ENCODE measurements around the gene UBE2J2.
A peak's percentile ranks its signal among the peaks of the same experiment; 100 is the strongest.

Gene UBE2J2

DNA sequence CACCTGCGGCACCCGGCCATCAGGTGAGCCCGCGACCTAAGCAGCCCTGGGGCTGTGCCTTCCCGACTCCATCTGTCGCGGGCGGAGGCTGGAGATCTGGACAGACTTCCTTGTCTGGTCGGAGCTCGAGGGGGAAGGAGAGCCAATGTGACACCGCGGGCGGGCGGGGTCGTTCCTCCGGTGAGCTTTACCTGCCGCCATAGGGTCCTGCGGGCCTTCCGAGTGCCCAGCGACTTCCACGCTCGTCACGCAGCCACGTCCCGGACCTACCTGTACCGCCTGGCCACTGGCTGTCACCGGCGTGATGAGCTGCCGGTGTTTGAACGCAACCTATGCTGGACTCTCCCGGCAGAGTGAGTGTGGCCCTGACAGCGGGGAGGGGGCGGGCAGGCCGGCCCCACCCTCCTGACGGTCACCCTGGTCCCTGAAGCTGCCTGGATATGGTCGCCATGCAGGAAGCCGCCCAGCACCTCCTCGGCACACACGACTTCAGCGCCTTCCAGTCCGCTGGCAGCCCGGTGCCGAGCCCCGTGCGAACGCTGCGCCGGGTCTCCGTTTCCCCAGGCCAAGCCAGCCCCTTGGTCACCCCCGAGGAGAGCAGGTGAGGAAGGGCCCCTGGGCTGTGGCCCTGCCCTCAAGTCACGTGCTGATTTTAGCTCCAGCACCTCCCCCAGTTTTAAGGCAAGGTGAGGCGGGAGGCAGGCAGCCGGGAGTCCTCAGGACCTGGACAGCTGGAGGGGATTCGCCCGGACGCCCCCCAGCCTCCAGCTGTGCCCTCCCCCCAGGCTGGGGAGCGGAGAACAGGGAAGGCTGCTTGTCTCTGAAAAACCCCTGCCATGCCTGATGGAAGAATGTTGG lies 35.8 kb upstream of the UBE2J2 start:
- no peak for DNase-seq (ENCODE audit: low read depth)

DNA sequence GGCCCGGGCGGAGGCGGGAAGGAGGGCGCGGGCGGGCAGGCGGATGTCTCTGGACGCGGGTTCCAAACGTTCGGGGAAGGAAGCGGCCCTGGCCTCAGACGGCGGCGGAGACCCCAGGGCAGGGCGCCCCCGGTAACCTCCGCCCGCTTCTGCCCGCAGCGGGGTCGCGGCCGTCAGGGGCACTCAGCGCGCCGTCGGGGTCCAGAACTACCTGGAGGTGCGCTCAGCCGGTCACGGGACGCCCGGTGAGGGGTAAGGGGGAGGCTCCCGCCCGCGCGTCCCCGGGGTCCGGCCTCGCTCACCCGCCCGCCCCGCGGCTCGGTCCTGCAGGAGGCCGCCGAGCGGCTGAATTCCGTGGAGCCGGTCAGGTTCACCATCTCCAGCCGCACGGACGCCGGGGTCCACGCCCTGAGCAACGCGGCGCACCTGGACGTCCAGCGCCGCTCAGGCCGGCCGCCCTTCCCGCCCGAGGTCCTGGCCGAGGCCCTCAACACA lies 35.1 kb upstream of the UBE2J2 start:
- DNase-seq (ENCODE audit: low read depth) = no peak

DNA sequence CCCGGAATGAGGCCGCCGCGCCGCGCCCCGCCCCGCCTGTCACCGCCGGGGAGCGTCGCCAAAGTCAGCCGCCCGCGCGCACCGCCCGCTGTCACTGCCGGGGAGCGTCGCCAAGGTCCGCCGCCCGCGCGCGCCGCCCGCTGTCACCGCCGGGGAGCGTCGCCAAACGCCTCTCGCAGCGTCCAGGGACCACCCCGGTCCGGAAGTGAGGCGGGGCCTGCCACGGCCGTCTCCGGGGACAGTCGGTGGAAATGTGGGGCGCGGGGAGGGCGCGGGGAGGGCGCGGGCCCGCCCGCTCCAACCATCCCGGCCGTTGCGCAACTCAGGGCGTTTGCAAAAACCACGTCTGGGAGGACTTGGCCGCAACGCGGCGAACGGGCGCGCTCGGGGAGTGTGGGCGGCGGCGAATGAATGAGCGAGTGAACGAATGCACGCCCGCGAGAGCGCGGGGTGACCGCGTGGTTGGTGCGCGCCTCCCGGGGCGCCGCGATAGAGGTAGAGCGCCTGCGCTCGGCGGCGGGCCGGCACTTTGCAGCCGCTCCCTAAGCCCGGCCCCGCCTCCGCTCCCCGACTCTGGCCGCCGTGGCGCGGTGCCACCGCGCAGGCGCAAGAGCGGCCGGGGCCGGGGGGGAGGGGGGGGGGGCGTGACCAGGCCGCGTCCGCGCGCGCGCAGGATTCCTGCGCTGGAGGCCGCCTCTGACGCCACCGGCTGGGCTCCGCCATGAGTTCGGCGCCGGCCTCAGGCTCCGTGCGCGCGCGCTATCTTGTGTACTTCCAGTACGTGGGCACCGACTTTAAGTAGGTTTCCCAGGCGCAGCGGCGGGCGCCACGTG lies 34.5 kb upstream of the UBE2J2 start, which contains the start of the genes ACAP3 and PUSL1:
Gene ACAP3, minus strand, starts transcription at position 8 of the 833 bp plus-strand sequence. CDS start 115 bp downstream, outside the sequence.
Gene PUSL1, plus strand, starts transcription at position 675 of the 833 bp plus-strand sequence. Its CDS starts 47 bp downstream, at position 722.
- DNase-seq (ENCODE audit: low read depth) = peak; percentile 89

DNA sequence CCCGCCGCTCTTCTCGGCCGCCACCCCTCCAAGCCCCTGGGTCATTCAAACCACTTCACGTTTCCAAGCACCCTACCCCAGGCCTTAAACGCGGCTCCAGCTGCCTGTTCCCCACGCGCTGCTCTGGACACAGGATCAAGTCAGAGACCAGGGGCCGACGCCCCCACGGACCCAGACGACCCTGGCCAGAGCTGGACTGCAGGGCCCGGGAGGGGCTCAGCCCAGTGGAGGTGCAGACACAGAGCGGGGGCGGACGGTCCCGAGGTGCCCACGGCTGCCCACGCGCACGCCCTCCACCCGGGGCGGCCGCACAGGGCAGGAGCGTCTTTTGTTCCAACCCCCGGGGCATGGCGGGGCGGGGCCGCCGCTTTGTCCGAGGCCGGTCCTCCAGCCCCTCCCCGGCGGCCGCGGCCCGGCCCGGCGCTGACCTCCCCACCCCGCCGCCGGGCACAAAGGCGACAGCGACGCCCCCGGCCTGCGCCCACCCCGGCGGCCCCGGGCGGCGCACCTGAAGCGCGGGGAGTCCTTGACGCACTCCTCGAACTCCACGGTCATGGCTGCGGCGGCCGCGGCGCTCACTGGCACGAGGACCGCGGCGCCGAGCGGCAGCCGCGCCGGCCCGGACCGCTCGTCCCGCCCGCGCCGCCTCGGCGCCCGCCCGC lies 33.7 kb upstream of the UBE2J2 start:
- DNase-seq (ENCODE audit: low read depth) = no peak

DNA sequence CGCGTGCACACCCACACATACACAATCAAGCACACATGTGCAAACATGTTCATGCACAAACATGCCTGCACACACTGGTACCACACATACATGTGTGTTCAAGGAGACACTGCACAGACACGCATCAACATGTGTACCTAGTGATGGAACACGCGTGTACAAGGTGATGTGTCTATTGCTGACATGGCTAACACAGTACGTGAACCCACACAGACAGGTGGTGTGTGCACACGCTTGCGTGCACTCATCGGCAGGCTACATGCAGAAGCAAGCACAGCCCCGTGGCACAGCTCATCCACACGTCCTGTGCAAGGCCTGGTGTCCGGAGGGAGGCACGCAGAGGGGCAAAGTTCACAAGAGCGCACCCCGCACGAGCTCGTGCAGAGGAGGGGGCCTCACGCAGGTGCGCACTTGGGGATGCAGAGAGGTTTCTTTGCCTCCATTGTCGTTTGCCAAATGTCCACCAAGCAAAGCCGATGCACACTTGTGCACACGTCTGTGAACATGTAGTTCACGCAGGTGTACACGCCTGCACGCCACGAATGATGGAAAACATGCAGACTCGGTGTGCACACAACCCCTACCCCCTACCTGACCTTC lies 33.1 kb upstream of the UBE2J2 start:
- no peak for DNase-seq (ENCODE audit: low read depth)

DNA sequence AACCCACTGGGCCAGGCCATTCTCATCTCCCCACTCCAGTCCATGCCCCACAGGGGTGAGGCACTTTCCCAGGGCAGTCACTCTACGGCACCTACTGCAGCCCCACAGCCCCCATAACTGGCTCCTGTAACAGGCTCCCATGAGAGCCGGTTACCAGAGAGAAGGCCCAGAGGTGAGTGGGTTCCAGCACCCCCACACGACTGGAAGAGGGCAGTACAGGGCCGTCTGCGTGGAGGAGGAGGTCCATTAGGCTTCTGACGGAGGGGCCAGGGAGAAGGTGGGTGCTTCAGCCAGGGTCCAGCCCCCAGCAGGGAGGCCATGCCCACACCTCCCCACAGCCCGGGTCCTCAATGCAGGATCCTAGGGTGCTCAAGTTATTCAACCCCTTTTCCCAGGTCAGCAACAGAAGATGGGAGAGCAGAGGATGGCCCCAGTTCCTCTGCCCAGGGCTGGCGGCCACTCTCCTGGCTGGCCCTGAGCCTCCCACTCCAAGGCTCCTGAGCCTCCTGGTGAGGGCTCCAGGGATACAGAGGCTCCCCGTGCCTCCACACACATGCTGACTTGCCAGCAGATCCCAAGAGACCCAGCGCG lies 32.5 kb upstream of the UBE2J2 start:
- DNase-seq (ENCODE audit: low read depth) = no peak

DNA sequence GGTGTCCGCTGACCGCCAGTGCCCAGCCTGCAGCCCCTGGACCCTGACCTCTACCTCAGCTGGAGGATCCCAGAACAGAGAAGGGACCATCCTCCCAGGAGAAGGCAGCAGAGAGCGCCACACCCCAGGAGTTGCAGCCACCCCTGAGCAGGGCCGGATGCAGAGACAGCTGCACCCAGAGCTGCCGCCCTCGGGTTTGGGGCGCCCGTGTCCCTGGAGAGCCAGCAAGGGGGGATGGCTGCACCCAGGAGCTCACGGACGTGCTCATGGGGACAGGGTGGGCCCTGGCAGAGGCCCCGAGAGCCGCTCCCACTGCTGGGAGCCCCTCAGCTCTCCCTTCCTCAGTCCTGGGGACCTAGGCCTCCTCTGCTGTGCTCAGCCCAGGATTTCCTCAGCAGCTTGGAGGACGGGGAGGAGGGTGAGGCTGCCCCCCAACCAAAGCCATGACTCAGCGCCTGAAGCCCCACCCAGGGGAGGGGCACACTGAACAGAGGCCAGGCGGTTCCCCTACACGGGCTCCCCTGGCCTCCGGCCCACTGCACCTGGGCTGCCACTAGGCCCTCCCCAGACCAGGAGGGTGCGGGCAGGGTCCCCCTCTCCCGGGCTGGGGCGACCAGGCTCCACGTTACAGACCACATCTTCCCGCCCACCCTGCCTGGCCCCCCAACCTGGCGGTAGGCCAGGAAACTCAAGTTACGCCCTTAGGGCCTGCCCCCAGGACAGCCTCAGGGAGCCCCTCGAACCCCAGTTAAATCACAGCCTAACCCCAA lies 31.8 kb upstream of the UBE2J2 start:
- no peak for DNase-seq (ENCODE audit: low read depth)

DNA sequence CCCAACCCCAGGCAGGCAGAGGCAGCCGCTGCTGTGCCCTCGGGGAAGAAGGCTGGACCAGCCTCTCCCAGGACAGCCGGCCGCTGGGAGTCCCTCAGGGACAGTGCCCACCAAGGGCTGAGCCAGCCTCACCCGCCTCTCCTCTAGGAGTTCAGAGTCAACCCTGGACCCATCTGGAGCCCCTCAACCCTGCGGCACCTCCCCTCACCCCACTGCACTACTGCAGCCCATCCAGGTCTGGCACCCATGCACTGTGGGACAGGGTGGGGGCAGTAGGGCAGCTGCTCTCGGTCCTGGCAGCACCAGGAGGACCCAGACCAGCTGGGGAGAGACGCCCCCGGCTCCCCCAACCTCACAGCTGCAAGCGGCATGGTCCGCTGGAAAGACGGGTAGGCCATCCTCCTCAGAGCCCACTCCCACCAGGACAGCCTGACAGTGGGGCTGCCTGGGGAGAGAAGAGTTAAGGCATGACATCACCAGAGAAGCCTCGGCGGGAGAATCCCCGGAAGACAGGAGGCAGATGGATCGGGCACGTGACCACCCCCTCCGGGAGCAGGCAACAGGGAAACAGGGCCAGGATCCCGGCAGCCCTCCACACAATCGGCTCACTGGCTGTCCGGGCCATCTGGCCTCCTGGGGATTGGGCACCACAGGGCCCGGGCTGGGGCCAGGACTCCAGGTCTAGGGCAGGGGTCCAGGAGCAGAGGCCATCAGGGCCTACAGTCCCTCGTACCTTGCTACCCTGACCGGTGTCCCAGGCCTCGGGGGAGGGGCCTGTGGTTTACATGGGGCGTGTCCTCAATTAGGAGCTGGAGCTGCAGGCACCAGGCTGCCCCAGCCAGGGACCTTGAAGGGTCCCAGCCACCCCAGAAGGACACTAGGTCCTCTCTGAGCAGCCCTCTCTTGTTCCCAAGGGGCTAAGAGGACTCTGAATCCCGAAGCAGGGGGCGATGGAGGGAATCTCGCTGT lies 31.0 kb upstream of the UBE2J2 start:
- no peak for DNase-seq (ENCODE audit: low read depth)

DNA sequence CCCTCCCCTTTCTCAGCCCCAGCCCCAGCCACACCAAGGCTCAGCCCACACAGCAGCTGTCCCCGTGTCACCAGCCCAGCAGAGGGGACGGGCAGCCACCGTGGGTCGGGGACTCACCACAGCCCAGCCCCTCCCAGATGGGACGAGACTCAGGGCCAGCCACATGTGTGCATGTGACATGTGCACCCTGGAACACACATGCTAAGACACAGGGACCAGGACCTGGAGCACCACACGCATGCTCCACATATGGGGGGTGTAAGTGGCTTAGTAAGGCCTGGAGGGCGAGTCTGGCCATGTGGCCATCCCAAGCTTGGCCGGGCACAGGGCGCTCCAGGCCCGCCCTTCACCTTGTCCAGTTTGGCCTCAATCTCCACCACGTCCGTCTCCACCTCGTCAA lies 30.1 kb upstream of the UBE2J2 start:
- DNase-seq (ENCODE audit: low read depth) = no peak

DNA sequence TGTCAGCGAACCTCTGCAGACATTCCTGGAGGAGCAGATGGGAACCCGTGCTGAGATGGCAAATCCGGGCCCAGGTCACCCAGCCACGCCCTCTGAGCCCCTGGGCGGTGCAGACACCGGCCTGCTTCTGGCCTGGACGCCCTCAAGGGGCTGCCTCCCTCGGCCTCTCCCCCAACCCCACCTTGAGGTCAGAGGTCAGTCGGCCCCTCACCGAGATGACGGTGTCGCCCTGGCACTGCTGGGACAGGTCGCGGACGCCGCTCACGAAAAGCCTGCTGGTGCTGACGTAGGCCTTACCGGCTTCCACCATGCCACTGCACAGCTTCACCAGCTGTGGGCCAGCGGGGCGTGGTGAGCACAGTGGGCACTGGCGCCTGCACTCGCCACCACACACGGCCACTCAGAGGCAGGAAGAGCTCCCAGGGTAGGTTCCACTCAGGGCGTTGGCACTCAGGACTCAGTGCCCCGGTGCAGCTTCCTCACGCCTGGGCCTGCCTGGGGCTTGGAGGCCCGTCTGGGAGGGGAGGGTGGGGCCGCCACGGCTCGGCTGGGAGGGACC lies 29.4 kb upstream of the UBE2J2 start:
- no peak for DNase-seq (ENCODE audit: low read depth)

DNA sequence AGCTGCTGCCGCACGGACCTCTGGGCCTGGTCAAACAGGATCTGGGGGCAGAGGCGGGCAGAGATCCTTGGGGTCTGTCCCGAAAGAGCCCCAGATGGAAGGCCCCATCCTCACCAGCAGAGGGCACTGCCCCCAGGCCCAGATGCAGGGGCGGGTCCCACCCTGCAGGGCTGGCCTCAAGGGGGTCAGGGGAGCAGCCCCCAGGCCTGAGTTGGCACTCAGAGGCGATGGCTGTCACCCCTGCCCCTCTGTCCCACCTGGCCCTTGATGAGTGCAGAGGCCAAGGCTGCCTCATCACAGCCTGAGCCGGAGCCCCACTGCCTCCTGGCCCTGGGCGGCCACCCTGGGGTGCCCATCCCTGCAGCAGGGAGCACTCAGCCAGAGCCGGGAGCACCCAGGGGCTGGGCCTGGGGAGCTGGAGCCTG lies 28.4 kb upstream of the UBE2J2 start:
- DNase-seq (ENCODE audit: low read depth) = no peak

DNA sequence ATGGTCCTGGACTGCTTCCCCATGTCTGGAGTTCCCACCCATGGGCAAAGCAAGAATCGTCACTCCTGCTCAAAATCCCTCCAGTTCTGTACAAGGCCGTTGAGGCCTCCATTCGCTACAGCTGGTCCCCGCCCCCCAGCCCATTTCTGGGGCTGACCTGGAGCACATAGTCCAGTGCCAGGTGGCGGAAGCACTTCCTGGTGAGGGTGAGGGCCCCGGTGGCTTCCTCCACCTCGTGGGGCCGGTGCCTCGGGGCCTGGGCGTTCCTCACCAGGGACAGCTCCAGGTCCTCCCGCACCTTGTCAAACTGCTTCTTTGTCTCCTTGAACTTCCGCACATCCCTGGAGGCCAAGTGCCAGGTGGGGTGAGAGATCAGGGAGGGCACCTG lies 26.7 kb upstream of the UBE2J2 start:
- DNase-seq (ENCODE audit: low read depth) = no peak

DNA sequence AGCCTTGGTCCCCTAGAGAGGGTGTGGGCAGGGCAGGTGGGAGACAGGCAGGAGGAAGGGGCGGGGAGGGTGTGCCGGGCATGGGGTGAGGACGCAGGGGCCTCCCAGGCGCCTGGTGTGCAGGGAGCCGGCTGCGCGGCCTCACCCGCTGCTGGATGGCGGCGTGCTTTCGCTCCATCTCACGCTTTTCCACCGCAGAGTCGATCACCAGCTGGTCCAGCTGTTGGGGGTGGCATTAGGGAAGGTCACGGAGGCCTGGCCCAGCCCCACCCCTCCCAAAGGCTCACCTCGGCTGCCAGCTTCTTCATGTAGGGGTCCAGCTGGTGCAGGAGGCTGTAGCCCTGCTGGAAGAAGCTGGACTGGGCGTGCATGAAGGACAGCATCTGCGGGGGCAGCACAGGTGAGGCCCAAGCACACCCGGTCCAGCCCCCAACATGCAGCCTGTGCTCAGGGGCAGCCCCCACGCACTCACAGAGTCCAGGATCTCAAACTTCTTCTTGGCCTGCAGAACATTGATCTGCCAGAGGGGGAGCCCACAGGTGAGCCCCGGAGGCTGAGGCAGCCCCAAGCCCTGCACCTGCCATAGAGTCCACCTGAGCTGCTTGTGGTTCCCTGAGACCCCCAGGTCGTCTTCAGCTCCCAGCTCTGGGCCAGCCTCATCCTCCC lies 26.2 kb upstream of the UBE2J2 start:
- no peak for DNase-seq (ENCODE audit: low read depth)

DNA sequence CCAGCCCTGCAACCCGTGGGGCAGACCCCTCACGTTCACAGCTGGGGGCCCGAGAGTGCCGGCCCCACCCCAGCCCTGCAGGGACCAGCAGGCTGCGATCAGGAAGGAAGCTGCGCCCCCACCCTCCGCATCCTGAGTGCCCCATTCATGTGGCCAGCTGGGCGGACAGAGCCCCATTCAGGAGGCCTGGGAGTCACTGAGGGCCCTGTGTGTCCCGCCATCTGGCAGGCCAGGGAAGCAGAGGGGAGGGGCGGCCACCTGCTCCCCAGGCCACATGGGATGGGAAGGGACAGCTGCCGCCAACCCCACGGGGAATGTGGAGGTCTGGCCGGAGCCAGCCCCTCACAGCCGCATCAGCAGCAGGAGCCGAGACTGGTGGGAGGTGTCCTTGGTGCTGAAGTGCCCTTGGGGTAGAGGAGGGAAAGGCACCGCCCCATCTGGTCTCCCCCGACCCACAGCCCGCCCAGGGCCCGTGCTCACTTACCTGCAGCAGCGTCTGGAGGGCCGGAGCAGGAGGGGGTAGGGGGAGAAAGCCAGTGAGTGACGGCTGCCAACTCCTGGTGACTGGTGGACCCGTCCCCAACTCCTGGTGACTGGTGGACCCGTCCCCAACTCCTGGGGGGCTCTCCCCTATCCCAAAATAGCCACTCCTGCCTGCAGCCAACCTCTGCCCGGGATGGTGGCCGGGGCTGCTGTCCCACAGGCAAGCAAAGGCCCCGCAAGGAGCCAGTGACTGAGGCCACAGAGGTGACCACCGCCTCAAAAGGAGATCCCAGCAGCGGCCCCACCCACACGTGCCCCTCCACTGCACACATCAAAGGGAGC lies 25.4 kb upstream of the UBE2J2 start:
- no peak for DNase-seq (ENCODE audit: low read depth)

DNA sequence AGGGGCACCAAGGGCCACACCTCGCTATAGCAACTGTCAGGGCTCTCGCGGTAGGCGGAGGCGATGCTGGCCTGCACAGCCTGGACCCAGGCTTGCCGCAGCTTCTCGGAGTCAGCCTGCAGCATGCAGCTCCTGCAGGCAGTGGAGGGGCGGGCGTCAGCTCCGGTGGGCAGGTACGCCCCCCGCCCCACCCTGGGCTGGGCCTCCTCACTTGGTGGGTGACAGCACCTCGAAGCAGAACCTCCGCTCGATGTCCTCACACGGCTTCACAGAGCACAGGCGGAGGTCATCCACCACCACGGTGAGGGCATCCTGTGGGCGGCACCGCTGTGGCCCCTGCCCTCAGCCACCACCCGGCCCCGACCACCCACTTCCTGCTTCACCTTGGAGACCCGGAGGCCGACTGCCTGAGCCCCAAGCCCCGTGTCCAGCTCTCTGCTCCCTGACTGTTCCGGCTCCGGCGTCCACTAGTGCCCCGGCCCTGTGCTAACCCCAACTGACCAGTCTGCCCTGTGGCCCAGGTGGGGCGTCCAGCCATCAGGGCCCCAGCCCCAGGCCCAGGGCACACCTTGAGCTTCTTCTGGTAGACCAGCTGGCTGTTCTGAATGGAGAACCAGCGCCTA lies 24.3 kb upstream of the UBE2J2 start:
- no peak for DNase-seq (ENCODE audit: low read depth)

DNA sequence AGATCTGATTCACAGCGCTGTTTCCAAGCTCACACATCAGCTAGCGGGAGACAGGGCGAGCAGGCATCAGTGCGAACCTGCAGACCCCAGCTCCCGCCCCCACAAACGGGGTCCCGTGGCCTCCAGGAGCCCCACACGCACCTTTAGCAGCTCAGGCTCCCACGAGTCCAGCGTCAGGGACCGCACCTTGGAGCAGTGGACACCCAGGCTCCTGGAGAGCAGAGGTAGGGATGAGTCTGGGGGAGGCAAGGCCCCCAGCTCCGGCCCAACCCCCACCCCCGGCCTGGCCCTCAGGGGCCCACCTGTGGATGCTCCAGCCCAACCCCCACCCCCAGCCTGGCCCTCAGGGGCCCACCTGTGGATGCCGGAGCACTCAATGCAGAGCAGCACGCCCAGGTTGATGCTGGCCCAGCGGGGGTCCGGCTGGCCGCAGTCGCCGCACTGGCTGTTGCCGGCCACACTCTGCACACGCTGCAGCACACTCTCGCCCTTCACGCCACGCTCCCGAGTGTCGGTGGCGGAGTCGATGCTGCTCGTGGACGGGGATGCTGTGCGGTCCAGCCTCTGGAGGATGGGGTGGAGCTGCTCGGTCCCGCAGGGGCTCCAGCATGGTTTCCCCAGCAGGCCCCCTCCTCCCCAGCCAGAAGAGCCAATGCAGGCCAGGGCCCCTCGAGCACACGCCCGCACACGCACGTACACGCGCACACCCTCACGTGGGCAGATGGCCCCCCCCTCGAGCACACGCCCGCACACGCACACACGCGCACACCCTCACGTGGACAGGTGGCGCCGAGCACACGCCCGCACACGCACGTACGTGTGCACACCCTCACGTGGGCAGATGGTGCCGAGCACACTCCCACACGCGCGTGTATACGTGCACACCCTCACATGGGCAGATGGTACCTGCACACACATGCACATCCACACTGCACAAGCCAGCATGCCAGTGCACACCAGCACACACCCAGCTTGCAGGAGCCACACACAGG lies 22.7 kb upstream of the UBE2J2 start:
- no peak for DNase-seq (ENCODE audit: low read depth)
